GM18520 (cell line): Measurements from ENCODE around the gene COG5.
A peak's percentile ranks its signal among the peaks of the same experiment; 100 is the strongest.

ENCODE experiments used
- ATAC-seq: cut with Tn5 transposase; IDR thresholded peaks from one replicate; pipeline ENCODE4 v1.9.1; 2021; ENCODE audit not compliant: unreplicated experiment

COG5 gene

DNA sequence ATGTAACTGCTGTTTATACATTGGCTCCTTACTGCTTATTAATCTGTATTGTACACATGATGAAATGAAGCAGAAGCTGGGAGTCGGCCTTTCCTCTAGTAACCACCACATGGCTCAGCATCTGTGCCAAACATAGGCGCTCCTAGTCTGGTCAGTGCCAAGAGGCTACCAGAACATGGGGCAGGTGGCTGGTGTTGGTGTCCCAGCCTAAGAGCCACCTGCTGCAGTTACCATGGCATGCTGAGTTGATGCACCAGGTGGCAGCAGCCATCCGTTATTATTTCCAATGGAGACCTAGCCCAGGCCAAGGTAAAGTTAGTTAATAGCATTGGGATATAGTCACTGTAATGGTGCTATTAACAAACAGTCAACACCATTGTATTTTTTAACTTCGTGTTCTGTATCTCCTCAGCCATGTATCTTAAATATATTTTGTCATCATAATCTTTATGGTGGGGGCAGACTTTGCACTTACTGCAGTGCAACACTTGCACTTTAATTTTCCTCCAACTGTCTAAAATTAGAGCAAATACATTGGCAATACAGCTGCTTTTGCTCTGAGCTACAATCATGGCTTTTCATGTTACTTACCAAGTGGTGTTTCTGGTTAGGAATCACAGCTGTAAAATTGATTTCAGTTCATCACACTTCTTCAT lies 361.8 kb downstream of the COG5 start:
- ATAC-seq = no peak

DNA sequence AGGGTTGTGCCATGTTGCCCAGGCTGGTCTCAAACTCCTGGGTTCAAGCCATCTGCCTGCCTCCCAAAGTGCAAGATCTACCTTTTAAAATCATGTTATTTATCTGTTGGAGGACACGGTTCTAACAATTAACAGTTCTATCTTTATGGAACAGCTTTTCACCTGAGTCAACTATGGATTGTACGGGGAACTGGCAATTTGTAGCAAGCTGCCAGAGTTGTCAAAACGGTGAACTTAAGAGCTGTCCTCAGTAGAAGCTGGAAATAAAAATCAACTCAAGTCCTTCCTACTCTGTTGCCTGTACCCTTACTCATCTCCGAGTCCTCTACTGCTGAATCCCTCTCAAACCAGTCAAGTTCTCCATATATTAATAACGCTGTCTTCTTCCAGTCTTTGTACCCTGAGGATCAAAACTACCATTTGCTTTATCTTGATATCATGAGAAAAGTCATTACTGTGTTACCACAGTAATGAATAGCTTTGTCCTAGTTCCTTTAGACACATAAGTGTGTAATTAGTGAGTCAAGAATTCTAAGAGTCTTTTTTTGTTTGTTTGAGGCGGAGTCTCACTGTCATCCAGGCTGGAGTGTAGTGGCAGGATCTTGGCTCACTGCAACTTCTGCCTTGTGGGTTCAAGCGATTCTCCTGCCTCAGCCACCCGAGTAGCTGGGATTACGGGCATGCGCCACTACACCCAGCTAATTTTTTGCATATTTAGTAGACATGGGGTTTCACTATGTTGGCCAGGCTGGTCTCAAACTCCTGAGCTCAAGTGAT lies 366.7 kb downstream of the COG5 start:
- ATAC-seq = no peak

DNA sequence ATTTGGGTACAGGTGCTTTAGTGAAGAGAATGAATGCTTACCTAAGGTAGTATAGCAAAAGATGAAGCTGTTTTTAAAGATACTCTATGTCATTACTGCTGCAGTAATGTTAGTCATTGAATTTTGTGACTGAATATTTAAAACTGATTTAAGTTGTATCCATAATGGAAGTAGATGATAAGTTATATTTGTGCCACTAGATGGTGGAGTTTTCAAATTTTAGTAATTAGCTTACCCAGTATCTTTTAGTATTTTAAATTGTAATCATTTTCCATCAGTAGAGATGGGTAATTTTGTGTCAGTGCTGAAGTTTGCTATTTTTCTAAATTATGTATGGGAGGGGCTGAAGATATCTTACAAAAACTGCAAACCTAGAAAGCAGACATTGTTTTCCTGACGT lies 369.7 kb downstream of the COG5 start:
- no peak for ATAC-seq

DNA sequence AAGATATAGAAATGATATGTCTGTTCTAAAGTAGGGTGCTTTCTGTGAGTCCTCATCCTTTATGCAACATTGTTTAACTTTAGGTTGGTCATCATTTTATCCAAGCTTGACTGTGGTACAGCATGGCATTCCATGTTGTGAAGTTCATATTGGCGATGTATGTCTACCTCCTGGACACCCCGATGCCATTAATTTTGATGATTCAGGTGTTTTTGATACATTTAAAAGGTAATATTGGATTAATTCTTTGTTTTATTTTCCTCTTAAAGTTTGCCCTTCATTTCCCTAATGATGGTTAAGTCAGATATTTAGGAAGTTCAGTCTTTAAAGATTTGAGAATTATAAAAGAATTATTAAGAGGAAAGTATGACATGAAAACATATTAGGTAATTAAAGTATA lies 373.6 kb downstream of the COG5 start:
- no peak for ATAC-seq

DNA sequence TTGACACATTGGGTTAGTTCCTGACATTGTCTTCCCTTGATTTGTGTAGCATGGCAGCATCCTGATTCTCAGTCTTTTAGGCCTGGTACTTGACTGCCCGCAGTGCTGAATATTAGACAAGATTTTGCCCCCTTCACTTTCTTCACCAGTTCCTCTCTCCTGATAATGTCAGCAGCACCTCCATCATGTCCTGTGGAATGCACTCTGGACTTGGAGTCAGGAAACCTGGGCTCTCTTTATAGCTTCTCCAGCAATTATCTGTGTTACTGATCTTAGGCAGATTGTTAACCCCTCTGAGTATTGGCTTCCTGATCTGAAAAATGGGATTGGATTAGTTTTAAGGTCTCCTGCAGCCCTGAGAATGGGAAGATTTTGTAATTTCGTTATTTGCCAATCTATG lies 375.9 kb downstream of the COG5 start:
- no peak for ATAC-seq

DNA sequence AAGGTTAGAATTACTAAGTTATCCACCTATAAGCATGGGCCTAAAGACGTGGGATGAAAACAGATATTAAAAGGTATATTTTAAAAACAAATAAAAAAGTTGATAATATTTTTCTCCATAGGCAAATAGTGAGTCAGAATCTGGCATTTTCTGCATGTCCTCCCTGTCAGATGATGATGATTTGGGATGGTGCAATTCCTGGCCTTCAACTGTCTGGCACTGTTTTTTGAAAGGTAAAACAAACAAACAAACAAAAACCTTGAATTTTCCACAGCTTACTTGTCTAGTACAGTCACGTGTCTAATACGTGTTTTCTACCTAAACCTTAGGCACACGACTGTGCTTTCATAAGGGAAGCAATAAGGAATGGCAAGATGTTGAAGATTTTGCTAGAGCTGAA lies 377.5 kb downstream of the COG5 start:
- ATAC-seq = no peak

DNA sequence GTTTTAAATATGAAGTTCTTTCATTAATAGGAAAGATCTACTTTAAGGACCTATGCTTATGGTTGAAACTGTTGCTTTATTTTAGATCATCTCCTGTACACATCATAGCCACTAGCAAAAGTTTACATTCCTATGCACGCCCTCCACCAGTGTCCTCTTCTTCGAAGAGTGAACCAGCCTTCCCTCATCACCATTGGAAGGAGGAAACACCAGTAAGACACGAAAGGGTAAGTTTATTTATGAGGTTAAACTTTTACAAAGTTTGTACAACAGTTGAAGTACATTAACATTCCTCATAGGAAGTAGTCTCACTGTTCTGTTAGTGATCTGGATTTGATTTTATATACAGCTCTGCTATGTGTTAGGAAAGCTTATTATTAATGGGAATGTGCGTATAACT lies 378.0 kb downstream of the COG5 start:
- ATAC-seq = no peak

DNA sequence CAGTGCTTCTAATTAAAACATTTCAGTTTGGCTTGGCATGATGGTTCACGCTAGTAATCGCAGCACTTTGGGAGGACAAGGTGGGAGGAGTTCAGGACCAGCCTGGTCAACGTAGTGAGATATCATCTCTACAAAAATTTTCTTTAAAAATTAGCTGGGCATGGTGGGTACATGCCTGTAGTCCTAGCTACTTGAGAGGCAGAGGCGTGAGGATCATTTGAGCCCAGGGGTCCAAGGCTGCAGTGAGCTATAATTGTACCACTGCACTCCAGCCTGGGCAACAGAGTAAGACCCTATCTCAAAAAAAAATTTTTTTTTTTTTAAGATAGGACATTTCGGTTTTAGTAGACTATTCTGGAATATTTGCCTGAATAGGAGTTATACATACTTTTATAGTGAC lies 382.5 kb downstream of the COG5 start:
- no peak for ATAC-seq

DNA sequence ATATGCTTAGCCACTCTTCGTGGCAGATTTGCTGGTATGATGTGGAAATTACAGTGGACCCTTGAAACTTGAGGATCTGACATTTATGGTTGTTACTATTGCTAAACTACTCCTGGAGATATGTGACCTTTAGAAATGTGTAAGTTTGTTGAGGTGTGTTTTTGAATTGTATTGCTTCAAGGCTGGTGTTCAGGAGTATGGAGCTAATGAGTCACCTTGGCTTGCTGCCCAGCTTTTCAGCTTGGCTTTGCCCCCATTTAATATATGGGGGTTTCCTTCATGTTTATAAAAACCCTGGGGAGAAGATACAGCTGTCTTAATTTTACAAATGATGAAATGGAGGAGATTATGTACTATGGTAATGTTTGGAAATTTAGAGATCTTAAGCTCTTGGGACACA lies 383.3 kb downstream of the COG5 start:
- no peak for ATAC-seq

DNA sequence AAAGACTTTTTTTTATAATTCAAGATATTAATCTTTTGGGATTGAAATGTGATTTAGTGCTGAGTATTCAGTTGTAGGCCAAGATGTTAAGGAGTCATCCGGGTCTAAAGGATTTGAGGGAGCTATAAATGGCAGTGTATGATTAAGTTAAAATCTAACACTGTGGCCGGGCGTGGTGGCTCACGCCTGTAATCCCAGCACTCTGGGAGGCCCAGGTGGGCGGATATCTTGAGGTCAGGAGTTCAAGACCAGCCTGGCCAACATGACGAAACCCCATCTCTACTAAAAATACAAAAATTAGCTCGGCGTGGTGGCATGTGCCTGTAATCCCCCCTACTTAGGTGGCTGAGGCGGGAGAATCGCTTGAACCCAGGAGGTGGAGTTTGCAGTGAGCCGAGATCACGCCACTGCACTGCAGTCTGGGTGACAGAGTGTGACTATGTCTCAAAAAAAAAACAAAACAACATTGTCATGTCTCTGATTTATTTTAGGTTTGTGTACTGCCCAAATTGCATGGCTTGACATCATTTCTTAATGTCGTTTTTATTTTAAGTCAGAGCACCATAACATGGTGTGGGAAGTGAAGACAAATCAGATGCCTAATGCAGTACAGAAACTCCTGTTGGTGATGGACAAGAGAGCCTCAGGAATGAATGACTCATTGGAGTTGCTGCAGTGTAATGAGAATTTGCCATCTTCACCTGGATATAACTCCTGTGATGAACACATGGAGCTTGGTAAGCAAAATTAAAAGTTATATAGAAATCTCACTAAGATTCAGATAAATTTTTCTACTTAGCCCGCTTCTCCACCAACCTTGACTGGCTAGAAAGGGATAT lies 384.2 kb downstream of the COG5 start:
- no peak for ATAC-seq

DNA sequence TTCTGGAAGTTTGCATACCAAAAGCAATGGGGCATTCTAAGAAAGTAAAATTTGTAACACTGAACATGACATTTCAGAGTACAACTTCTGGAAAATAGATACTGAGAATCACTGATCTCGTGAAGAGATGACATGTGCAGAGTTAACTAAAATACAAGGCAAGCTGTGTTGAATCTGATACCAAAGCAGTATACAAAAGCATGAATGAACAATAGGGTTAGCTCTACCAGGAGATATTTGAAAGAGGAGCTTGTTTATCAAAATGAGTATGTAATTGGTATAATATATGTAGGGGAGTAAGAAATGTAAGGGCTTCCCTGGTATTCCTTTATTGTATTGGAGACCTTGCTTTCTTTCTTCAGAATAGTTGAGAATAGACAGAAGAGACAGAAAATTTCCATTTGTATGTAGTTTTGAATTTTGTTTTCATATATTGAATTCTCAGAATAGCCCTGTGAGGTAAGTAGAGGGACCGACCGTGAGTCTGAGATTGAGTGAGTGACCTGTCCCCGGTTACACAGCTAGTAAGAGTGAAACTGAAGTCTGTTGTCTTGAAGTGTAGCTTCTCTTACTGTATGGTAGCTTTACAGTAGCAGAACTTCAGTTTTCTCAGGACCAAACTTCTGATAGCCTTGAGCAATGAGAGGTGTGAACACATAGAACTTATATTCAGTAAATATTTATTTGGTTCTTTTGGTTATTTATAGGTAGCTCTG lies 389.9 kb downstream of the COG5 start:
- peak; percentile 50 for ATAC-seq

DNA sequence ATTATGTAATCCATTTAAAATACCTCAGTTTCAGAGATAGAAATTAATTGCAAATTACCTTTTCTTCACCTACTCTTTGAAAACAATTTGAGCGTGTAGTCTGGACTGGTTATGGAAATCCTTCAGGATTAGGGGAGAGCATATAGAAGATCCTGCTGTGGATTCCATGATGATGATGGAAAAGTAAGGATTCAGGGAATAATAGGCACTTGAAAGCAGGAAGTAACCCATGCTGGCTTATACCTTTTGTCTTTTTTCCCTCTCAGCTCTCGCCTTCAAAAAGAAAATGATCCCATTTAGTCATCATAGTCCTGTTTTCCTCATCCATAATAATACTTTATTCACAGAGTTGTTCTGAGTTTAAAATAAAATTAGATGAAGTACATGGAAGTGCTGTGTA lies 390.5 kb downstream of the COG5 start:
- no peak for ATAC-seq

DNA sequence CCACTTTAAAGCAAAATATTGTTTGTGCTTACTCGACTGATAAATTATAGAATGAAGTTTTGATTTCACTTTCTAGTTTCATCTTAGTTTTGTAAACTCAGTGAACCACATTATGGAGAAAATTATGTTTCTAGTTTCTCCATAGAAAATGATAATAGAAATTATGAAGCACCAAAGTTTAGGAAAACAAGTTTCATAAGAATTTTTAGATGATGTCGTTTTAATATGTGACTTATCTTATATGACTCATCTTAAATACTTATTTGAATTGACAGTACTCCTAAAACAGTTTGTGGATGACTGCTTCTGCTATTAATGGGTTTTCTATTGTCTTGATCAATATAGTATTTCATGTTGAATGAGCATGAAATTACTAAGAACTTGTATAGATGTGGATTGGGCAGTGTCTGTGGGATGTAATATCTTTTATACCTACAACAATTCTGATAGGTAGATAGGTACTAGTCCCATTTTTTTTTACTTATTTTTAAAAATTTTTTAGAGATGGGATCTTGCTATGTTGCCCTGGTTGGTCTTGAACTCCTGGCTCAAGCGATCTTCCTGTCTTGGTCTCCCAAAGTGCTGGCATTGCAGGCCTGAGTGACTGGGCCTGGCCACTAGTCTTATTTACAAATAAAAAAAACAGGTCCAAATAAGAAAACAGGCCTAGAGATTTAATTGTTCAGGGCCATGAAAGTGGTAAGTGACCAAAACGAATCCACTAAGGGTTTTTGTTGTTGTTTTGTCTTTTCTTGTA lies 391.3 kb downstream of the COG5 start:
- no peak for ATAC-seq

DNA sequence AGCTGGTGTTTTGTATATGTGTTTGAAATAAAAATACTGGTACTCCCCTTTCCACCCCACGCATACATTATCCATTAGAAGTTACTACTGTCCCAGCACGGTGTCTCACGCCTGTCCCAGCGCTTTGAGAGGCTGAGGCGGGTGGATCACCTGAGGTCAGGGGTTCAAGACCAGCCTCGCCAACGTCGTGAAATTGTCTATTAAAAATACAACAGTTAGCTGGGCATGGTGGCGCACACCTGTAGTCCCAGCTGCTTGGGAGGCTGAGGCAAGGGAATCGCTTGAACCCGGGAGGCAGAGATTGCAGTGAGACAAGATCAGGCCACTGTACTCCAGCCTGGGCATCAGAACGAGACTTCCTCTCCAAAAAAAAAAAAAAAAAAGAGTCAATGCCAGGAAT lies 392.2 kb downstream of the COG5 start:
- ATAC-seq = no peak

DNA sequence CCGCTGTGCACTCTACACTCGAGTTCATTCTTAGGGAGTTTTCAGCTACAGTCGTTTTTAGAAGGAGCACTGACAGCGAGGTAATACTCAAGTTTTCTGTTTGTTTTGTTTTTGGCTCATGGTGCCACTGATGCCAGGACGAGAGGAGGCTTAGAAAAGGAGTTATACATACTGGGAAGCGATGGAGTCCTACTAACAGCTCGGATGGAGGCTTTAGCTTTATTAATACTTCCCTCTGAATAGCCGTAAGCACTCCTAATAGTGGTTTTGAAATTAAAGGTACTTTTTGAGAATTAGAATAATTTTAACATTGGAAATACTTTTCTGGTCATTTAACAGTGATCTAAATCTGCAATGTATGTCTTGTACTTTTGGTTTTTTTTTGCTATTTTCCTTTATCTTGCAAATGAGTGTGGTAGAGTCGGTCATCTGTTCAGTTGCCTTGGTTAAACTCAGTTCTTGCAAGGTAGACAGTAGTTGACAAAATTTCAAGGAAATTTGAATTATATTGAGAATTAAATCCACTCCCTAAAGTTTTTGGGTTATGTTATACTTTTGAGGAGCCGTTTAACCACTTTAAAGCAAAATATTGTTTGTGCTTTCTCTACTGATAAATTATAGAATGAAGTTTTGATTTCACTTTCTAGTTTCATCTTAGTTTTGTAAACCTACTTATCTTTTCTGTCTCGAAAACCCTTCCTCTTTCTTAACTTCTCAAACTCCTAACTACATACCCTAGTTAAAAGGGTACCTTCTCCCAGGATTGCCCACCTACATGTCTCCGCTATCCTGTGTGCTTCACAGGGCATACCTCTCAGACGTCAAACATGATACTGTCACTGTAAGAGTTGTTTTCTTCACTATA lies 393.4 kb downstream of the COG5 start:
- ATAC-seq = no peak

DNA sequence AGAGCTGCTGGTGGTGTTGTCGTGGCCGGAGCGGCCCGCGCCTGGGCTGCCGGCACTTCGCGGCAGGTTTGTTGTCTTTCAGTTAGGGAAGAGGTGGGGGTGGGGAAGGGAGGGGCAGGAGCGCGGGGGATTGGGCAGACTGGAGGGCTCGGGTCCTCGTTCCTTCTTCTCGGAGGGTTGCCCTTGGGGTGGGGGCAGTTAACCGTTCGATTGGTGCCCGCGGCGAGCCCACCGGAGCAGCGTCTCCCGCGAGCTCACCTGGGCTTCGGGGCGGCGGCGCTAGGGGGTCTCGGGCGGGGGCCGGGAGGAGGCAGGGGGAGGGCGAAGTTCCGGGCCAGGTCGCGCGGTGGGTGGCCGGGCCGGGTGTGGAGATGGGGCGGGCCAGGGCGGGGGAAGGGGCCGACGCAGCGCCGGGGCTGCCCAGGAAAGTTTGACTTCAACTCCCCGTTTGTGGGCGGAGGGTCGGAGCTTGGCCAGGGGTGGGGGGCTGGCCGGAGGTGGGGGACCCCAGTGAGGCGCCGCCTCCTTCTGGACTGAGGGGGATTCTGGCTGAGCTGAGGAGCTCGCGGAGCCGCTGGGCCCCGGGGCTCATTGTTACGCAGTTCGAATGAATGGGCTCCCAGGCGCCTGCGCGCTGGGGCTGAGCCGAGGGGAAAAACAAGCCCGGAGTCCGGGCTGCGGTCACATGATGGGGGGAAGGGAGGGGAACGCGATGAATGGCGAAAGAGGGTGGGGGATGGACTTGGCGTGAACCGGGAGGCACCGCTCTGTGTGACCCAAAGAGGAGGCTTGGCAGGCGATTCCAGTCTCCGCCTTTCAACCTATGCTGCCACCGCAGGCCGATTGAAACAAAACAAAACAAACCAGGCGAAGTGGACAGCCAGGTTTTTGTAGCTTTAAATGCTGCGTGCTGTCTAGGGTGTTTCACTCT lies 394.3 kb downstream of the COG5 start:
- peak; percentile 14 for ATAC-seq

DNA sequence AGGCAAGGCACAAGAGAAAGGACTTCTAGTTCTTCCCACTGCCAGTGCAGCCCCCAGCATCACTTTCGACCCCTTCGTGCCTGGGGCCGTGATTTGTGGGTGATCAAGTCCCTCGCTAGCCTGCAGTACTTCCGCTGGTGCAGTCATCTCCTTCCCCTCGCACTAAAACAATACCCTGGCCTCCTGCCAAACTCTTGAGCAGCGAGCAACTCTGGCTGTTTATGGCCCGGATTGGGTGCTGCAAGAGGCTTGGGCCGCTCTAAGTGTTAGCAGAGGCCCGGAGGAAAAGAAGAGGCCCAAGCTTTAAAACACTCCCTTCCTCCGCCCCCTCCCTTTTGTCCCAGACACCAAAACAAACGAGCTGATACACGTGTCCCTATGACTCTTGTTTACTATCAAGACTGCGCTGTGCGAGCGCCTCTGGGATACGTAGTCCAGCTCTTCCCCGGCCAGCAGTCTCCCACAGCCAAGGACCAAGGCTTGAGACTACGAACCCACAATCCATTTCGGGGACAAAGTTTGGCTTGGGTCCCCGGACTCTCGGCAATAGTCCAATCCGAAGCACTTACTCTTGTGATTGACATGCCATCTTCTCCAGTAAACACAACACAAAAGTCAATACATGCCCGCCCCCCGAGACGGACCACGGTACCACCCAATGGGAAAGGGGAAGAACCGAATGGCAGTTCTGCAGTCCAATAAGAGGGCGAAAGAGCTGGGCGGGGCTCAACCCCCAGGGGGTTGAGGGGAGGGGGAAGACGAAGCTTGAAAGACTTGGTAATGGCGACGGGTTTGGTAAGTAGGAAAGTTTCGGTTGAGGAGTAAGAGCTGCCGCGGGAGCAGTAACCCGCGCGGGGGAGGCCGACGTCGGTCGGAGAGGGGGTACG lies 395.2 kb downstream of the COG5 start, which contains the start of gene HBP1:
Gene HBP1, plus strand, starts transcription at position 771 of the 887 bp plus-strand sequence. CDS start 10,891 bp downstream, outside the sequence.
- peak; percentile 84 for ATAC-seq
